ENCODE results near the gene FBXL3.
A peak's percentile ranks its signal among the peaks of the same experiment; 100 is the strongest.

Gene FBXL3

GRCh38 chr13:77047649-77048343, 20.8 kb upstream of the FBXL3 start:
- Histone ChIP-seq H3K27ac (replicated peaks) (no peak overlapping the region), H3K27me3 (ENCODE audit: insufficient read depth, poor library complexity, severe bottlenecking) (no peaks in the 10 kb centered on the region), H3K4me3 (replicated peaks; ENCODE audit: insufficient read depth, low read length) (no peak overlapping the region)
- no peak for TF ChIP-seq GABPA (IDR thresholded peaks at IDR 0.05; ENCODE audit: low read depth)
- no peak for TF ChIP-seq REST (IDR thresholded peaks at IDR 0.05; ENCODE audit: insufficient replicate concordance, low read depth)
- no peak for TF ChIP-seq SPI1 (IDR thresholded peaks at IDR 0.05; ENCODE audit: borderline replicate concordance, low read depth)
- no peak for TF ChIP-seq CTCF (IDR thresholded peaks at IDR 0.05; ENCODE audit: insufficient read depth, low read length)
- no peak for TF ChIP-seq POLR2AphosphoS5 (IDR thresholded peaks at IDR 0.05; ENCODE audit: low read depth)
- DNase-seq (ENCODE audit: low read depth in 1 of 2, low spot score in 1 of 2) = no peak

GRCh38 chr13:77042566-77043177, 15.7 kb upstream of the FBXL3 start:
- H3K27me3 ChIP-seq (ENCODE audit: insufficient read depth, poor library complexity, severe bottlenecking) = no peaks in the 10 kb centered on the region
- no peak for TF ChIP-seq CTCF (IDR thresholded peaks at IDR 0.05; ENCODE audit: insufficient read depth, low read length)
- TF ChIP-seq REST (IDR thresholded peaks at IDR 0.05; ENCODE audit: insufficient replicate concordance, low read depth) = no peak
- no peak for TF ChIP-seq GABPA (IDR thresholded peaks at IDR 0.05; ENCODE audit: low read depth)
- TF ChIP-seq POLR2AphosphoS5 (IDR thresholded peaks at IDR 0.05; ENCODE audit: low read depth) = no peak
- TF ChIP-seq SPI1 (IDR thresholded peaks at IDR 0.05; ENCODE audit: borderline replicate concordance, low read depth) = peak; percentile 34; the same call in 1 of the 2 replicates
- no peak overlapping the region for H3K27ac ChIP-seq (replicated peaks)
- H3K4me3 ChIP-seq (replicated peaks; ENCODE audit: insufficient read depth, low read length) = no peak overlapping the region
- DNase-seq (ENCODE audit: low read depth in 1 of 2, low spot score in 1 of 2) = no peak

- TF ChIP-seq POLR2AphosphoS5 (IDR thresholded peaks at IDR 0.05; ENCODE audit: low read depth) (no peak), CTCF (IDR thresholded peaks at IDR 0.05; ENCODE audit: insufficient read depth, low read length) (no peak), GABPA (IDR thresholded peaks at IDR 0.05; ENCODE audit: low read depth) (no peak), SPI1 (IDR thresholded peaks at IDR 0.05; ENCODE audit: borderline replicate concordance, low read depth) (no peak), REST (IDR thresholded peaks at IDR 0.05; ENCODE audit: insufficient replicate concordance, low read depth) (no peak)
- Histone ChIP-seq H3K4me3 (replicated peaks; ENCODE audit: insufficient read depth, low read length) (no peak overlapping the region), H3K27me3 (ENCODE audit: insufficient read depth, poor library complexity, severe bottlenecking) (no peaks in the 10 kb centered on the region), H3K27ac (replicated peaks) (no peak overlapping the region)
- no peak for DNase-seq (ENCODE audit: low read depth in 1 of 2, low spot score in 1 of 2)
These were observed 13.9 kb upstream of the FBXL3 start for GRCh38 chr13:77040835-77041234.
